Stomach (tissue), 9 donors: ENCODE data around the gene IL13. TPM values are rescaled to one million over a fixed set of nuclear protein-coding genes. Genes with fewer than 3 reads are reported as not detected.
A peak's percentile ranks its signal among the peaks of the same experiment; 100 is the strongest.

ENCODE experiments used
- DNase-seq, 2 donors: peaks; one replicate each; pipeline versions ENCODE4 v3.0.0 to v3.0.0-alpha.2; 2013 to 2019
- H3K27ac ChIP-seq, 5 donors: fragments of 200-600 bp in 4 of 5; sonication (generic) in 4 of 5; one replicate each; pipeline ENCODE4 v1.5.1; 2013 to 2019; ENCODE audit warnings: mild to moderate bottlenecking in 1 of 5, moderate library complexity in 1 of 5
- H3K27me3 ChIP-seq, 3 donors: fragments of 200-600 bp; sonication (generic); one replicate each; pipeline ENCODE4 v1.5.1; 2017 to 2019; ENCODE audit warnings: mixed run types in 1 of 3
- H3K36me3 ChIP-seq, 4 donors: fragments of 200-600 bp; sonication (generic); 1 replicate in 3 of 4; 2 replicates in 1 of 4; pipeline ENCODE4 v1.5.1; 2016 to 2019
- H3K4me1 ChIP-seq, 4 donors: fragments of 200-600 bp; sonication (generic); one replicate each; pipeline ENCODE4 v1.5.1; 2016 to 2019
- H3K4me3 ChIP-seq, 4 donors: fragments of 200-600 bp; sonication (generic) in 3 of 4; one replicate each; pipeline ENCODE4 v1.5.1; 2016 to 2019; ENCODE audit warnings: mild to moderate bottlenecking in 1 of 4
- H3K9me3 ChIP-seq, 4 donors: fragments of 200-600 bp; sonication (generic); one replicate each; pipeline ENCODE4 v1.5.1; 2016 to 2019
- EP300 ChIP-seq: sonication (generic); formaldehyde crosslinking; IDR thresholded peaks from one replicate; pipeline ENCODE4 v1.6.1; 2017; ENCODE audit warnings: antibody characterized with exemption
- POLR2A ChIP-seq, 4 donors: fragments of 450-650 bp; IDR thresholded peaks; one replicate each; pipeline ENCODE4 v1.6.1; 2016; ENCODE audit warnings: antibody characterized with exemption in 4 of 4, control low read depth in 2 of 4, mild to moderate bottlenecking in 1 of 4, moderate library complexity in 1 of 4
- POLR2AphosphoS5 ChIP-seq, 3 donors: sonication (generic); formaldehyde crosslinking; IDR thresholded peaks; one replicate each; pipeline ENCODE4 v1.6.1; 2016; ENCODE audit warnings: antibody characterized with exemption in 3 of 3
- WGBS, 5 donors: extraction: QIAGEN DNeasy Blood & Tissue Kit in 3 of 5; methylation state at CpG; one replicate each; pipeline versions ENCODE4 v1.1.5 to v1.1.7; 2013 to 2018; 5-methylcytosine and 5-hydroxymethylcytosine counted together
- intact Hi-C: fragments of 100-400 bp; cut with DNase I; formaldehyde crosslinking; loops from one replicate; pipeline ENCODE4 v1.15.1; 2023; ENCODE audit warnings: low total_unique reads
- polyA plus RNA-seq, 3 donors: library from polyadenylated mRNA; stranded (reverse); fragments of 200-250 nt; gene quantifications; one replicate each; pipeline ENCODE4 v1.2.3, GENCODE V29; 2013
- total RNA-seq, 5 donors: library from RNA; depleted of rRNA; stranded (reverse); fragments of >200 nt; gene quantifications; one replicate each; pipeline versions ENCODE4 v1.1.0 to v1.2.3, GENCODE V29; 2014 to 2016
- TF ChIP-seq, protein P1 (sequence below), 7 experiments: fragments of 450-650 bp in 4 of 7; fragments of 200-600 bp in 3 of 7; sonication (generic) in 3 of 7; IDR thresholded peaks; one replicate each; pipeline ENCODE4 v1.5.1; 2016 to 2019; ENCODE audit warnings: antibody characterized with exemption in 7 of 7, control low read depth in 2 of 7, mild to moderate bottlenecking in 1 of 7
- donor health status: healthy with polysubstance abuse.
- donor health status: Bipolar disorder and iron deficiency.
- donor health status: healthy.

Gene IL13
- total and polyA plus RNA-seq, 8 donors = 0.55 TPM; not detected in 7

DNA sequence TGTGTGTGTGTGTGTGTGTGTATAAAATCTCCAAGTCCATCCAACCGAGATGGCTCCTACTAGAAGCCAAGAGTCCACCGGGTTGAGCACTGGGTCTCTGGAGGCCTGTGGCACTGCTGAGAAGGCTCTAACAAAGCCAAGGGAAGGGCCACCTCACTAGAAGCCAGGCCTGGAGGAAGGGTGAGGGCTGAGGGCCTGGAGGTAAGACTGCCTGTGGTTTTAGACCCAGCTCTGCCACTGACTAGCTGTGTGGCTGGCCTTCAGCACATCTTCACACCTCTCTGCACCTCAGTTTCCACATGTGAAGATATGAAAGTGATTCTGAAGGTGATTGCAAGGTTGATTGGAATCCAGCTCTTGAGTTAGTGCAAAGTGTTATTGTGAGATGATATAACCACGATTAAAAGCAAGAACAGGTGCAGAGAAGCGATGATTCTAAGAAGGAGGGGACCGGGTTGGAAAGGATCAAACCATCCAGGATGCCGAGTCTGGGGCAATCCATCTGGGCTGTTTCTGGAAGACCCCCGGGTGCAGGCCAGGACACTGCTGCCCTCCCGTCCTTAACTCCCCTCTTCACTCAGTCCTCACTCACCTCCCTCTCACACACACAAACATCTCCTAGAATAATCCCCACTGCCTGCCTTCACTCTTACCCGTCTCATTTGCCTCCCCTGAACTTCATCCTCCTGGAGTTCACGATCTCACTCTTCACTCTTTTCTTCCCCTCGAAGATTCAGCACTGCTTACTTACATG is 18.1 kb downstream of the IL13 start:
- no peaks in the 10 kb centered on the region for H3K36me3 ChIP-seq
- 89 to 97% (median 95%) methylated on average over 9 to 11 of the region's 11 CpGs for WGBS, 5 donors
- H3K27ac ChIP-seq = peak overlapping the region in 2 of 5 donors; percentile 21 to 77
- peaks cover 5 to 27% (median 14%) of the 10 kb centered on the region in 4 donors for H3K4me1 ChIP-seq
- no peak for DNase-seq
- H3K9me3 ChIP-seq = no peaks in the 10 kb centered on the region
- H3K27me3 ChIP-seq = no peaks in the 10 kb centered on the region
- TF ChIP-seq POLR2AphosphoS5 (IDR thresholded peaks at IDR 0.05) = no peak
- no peak for TF ChIP-seq EP300
- TF ChIP-seq, protein P1, sequence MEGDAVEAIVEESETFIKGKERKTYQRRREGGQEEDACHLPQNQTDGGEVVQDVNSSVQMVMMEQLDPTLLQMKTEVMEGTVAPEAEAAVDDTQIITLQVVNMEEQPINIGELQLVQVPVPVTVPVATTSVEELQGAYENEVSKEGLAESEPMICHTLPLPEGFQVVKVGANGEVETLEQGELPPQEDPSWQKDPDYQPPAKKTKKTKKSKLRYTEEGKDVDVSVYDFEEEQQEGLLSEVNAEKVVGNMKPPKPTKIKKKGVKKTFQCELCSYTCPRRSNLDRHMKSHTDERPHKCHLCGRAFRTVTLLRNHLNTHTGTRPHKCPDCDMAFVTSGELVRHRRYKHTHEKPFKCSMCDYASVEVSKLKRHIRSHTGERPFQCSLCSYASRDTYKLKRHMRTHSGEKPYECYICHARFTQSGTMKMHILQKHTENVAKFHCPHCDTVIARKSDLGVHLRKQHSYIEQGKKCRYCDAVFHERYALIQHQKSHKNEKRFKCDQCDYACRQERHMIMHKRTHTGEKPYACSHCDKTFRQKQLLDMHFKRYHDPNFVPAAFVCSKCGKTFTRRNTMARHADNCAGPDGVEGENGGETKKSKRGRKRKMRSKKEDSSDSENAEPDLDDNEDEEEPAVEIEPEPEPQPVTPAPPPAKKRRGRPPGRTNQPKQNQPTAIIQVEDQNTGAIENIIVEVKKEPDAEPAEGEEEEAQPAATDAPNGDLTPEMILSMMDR (IDR thresholded peaks at IDR 0.05) = no peak
- TF ChIP-seq POLR2A (IDR thresholded peaks at IDR 0.05) = no peak
- intact Hi-C loops = no loop called here
- H3K4me3 ChIP-seq = no peak overlapping the region

DNA sequence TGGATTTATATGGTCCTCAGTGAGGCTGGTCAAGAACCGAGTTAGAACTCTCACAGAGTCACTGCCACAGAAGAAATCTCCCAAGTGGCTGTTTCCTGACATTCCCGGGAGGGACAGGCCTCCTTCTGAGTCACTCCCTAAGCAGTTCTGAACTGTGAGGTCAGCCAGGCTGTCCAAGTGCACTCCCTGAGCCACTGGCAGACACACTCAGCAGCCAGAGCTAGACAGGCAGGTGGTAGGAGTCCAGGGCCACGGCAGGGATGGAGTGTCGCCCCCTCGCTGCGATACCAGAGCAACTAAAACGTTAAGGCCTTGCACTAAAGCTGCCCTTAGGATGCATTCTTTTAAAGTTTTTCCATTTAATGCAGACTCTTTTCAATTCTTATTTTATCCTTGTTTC is 19.2 kb downstream of the IL13 start:
- peak in 1 of 3 donors; percentile 78 for TF ChIP-seq POLR2AphosphoS5 (IDR thresholded peaks at IDR 0.05)
- TF ChIP-seq POLR2A (IDR thresholded peaks at IDR 0.05) = no peak
- no peak for TF ChIP-seq EP300
- TF ChIP-seq, protein P1 (IDR thresholded peaks at IDR 0.05) = peak in 4 of 7 experiments; percentile 19 to 37 (median 29)
- Histone ChIP-seq H3K36me3 (no peaks in the 10 kb centered on the region), H3K27me3 (no peaks in the 10 kb centered on the region), H3K9me3 (no peaks in the 10 kb centered on the region), H3K4me1 (peaks cover 5 to 27% (median 14%) of the 10 kb centered on the region in 4 donors), H3K27ac (peak overlapping the region in 3 of 5 donors; percentile 21 to 77 (median 47)), H3K4me3 (no peak overlapping the region)
- WGBS, 5 donors = 31 to 52% (median 34%) methylated on average over 6 to 7 of the region's 7 CpGs
- intact Hi-C loops = no loop called here
- peak; percentile 73 for DNase-seq

DNA sequence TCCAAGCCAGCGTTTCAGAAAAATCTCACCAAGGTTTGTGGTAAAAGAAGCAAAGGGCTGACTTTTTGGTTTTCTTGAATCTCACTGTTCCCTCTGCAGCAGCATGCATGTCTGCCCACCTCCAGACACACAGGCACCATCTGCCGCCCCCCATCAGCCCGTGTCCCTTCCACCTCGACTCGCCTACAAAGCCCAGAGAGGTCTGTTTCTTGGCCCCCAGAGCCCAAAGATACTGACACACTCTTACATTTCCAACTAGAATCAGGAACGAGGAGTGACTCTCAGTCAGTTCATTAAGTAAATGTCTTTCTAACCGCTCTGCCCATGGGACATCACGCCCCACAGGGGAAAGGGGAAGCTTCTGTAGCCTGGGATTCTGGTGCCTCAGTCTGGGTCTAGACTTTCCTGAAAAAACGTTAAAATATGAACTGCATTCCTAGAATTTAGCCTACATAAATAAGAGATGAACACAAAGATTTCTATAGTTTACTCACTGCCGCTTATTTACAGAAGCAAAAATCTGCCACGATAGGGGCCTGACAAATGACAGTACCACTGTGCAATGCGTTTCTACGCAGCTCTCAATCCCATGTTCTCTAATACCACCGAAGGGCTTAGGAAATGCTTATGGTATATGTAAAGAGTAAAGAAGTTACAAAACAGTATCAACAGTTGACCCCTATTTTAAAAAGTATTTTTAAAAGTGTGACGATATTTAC is 19.9 kb downstream of the IL13 start:
- no peaks in the 10 kb centered on the region for H3K9me3 ChIP-seq
- H3K4me3 ChIP-seq = no peak overlapping the region
- TF ChIP-seq, protein P1 (IDR thresholded peaks at IDR 0.05) = no peak
- no peak for TF ChIP-seq POLR2AphosphoS5 (IDR thresholded peaks at IDR 0.05)
- TF ChIP-seq EP300 = no peak
- no peak for TF ChIP-seq POLR2A (IDR thresholded peaks at IDR 0.05)
- peaks cover 5 to 27% (median 14%) of the 10 kb centered on the region in 4 donors for H3K4me1 ChIP-seq
- H3K27me3 ChIP-seq = no peaks in the 10 kb centered on the region
- peak overlapping the region in 1 of 5 donors; percentile 77 for H3K27ac ChIP-seq
- no peak for DNase-seq
- no peaks in the 10 kb centered on the region for H3K36me3 ChIP-seq
- intact Hi-C loops = no loop called here
- WGBS, 5 donors = 83 to 92% (median 90%) methylated on average over 15 of the region's 15 CpGs

DNA sequence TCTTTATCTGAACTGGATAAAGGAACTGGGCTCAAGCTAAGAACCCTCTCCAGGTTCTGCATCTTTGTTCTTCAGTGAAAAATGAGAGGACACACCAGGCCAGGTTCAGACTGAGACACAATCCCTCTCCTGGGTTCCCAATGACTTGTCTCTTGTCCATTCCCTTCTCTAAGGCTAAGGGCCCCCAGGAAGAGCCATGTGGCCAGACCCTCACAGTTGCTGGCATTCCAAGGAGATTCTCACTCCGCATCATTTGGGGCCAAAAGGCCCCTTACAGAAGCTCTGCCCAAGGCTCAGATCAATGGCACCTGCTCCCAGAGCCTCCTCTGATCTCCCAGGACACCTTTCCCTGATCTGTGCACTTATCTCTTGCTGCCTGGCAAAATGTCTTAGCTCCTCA is 20.8 kb downstream of the IL13 start:
- TF ChIP-seq EP300 (no peak), POLR2A (IDR thresholded peaks at IDR 0.05) (no peak), POLR2AphosphoS5 (IDR thresholded peaks at IDR 0.05) (no peak)
- TF ChIP-seq, protein P1 (IDR thresholded peaks at IDR 0.05) = no peak
- DNase-seq = no peak
- H3K27me3 ChIP-seq = no peaks in the 10 kb centered on the region
- WGBS, 5 donors = 79 to 100% (median 89%) methylated on average over 1 of the region's 1 CpG
- H3K4me3 ChIP-seq = no peak overlapping the region
- intact Hi-C loops = no loop called here
- peaks cover 5 to 27% (median 14%) of the 10 kb centered on the region in 4 donors for H3K4me1 ChIP-seq
- no peak overlapping the region for H3K27ac ChIP-seq
- no peaks in the 10 kb centered on the region for H3K36me3 ChIP-seq
- no peaks in the 10 kb centered on the region for H3K9me3 ChIP-seq
